GM06990 (cell line): ENCODE results near the gene AFF1.

Source experiments
- DNase-seq: peaks from one replicate; pipeline ENCODE4 v3.0.0-alpha.2; 2011; ENCODE audit not compliant: insufficient read length; ENCODE audit errors: extremely low read depth
- H3K27me3 ChIP-seq: replicated peaks from 2 replicates; pipeline ENCODE4 v1.6.0; 2011; ENCODE audit warnings: low read length; ENCODE audit not compliant: control insufficient read depth, insufficient read depth
- H3K36me3 ChIP-seq: 2 replicates; pipeline ENCODE4 v1.5.1; 2011; ENCODE audit warnings: low read length; ENCODE audit not compliant: control insufficient read depth, insufficient read depth
- H3K4me3 ChIP-seq: replicated peaks from 2 replicates; pipeline ENCODE4 v1.5.1; 2011; ENCODE audit warnings: low read depth, mild to moderate bottlenecking, control low read depth, low read length
- TF ChIP-seq, protein P1 (sequence below): IDR thresholded peaks from 2 replicates; pipeline ENCODE4 v1.5.1; 2011; ENCODE audit warnings: low read length, control low read depth, mild to moderate bottlenecking, inconsistent platforms; ENCODE audit not compliant: insufficient read depth, poor library complexity, severe bottlenecking

Gene AFF1

GRCh38 chr4:87150498-87151261, 215.9 kb downstream of the AFF1 start:
- DNase-seq = peak; percentile 14
- Histone ChIP-seq H3K4me3 (no peak overlapping the region), H3K27me3 (no peaks in the 10 kb centered on the region), H3K36me3 (no peaks in the 10 kb centered on the region)
- TF ChIP-seq, protein P1, sequence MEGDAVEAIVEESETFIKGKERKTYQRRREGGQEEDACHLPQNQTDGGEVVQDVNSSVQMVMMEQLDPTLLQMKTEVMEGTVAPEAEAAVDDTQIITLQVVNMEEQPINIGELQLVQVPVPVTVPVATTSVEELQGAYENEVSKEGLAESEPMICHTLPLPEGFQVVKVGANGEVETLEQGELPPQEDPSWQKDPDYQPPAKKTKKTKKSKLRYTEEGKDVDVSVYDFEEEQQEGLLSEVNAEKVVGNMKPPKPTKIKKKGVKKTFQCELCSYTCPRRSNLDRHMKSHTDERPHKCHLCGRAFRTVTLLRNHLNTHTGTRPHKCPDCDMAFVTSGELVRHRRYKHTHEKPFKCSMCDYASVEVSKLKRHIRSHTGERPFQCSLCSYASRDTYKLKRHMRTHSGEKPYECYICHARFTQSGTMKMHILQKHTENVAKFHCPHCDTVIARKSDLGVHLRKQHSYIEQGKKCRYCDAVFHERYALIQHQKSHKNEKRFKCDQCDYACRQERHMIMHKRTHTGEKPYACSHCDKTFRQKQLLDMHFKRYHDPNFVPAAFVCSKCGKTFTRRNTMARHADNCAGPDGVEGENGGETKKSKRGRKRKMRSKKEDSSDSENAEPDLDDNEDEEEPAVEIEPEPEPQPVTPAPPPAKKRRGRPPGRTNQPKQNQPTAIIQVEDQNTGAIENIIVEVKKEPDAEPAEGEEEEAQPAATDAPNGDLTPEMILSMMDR = peak; percentile 81

GRCh38 chr4:87151730-87152129, 216.9 kb downstream of the AFF1 start:
- TF ChIP-seq, protein P1 = no peak
- H3K27me3 ChIP-seq = no peaks in the 10 kb centered on the region
- no peak for DNase-seq
- no peaks in the 10 kb centered on the region for H3K36me3 ChIP-seq
- H3K4me3 ChIP-seq = no peak overlapping the region

- TF ChIP-seq, protein P1 = no peak
- no peak for DNase-seq
- no peaks in the 10 kb centered on the region for H3K27me3 ChIP-seq
- no peaks in the 10 kb centered on the region for H3K36me3 ChIP-seq
- H3K4me3 ChIP-seq = no peak overlapping the region
Measured at GRCh38 chr4:87152310-87153041, 217.7 kb downstream of the AFF1 start.

- Histone ChIP-seq H3K4me3 (no peak overlapping the region), H3K36me3 (no peaks in the 10 kb centered on the region), H3K27me3 (no peaks in the 10 kb centered on the region)
- TF ChIP-seq, protein P1 = no peak
- no peak for DNase-seq
Measured at GRCh38 chr4:87153078-87153870, 218.5 kb downstream of the AFF1 start.

GRCh38 chr4:87165892-87166291, 231.1 kb downstream of the AFF1 start:
- H3K36me3 ChIP-seq = peaks cover 2% of the 10 kb centered on the region
- no peak overlapping the region for H3K4me3 ChIP-seq
- TF ChIP-seq, protein P1 = no peak
- H3K27me3 ChIP-seq = no peaks in the 10 kb centered on the region
- no peak for DNase-seq
